SK-N-SH (cell line): Measurements from ENCODE around the gene ILDR1. TPM values are rescaled to one million over a fixed set of nuclear protein-coding genes. Genes with fewer than 3 reads are reported as not detected.

Experiments
- CTCF ChIA-PET: fragments of 300-600, 350-600 bp; formaldehyde crosslinking; extraction: SDS; loops from one replicate; lab custom pipeline; 2021; lab: Yijun Ruan, JAX
- POLR2A ChIA-PET: fragments of 350-600 bp; sonication (Branson Sonifier 250); formaldehyde crosslinking; extraction: SDS; loops from one replicate; lab custom pipeline; 2020; ENCODE audit warnings: antibody characterized with exemption, inconsistent platforms; lab: Yijun Ruan, JAX
- DNase-seq: peaks from one replicate; pipeline ENCODE4 v3.0.0; 2012
- H2AFZ ChIP-seq: fragments of 200-600 bp; sonication (generic); 2 replicates; pipeline ENCODE4 v1.8.1; 2016; ENCODE audit warnings: antibody characterized with exemption, mild to moderate bottlenecking, low read depth
- H3F3A ChIP-seq: fragments of 200-600 bp; sonication (generic); replicated peaks from 2 replicates; pipeline ENCODE3; 2016; ENCODE audit warnings: antibody characterized with exemption, mild to moderate bottlenecking; ENCODE audit not compliant: insufficient read depth
- H3K27ac ChIP-seq, 2 experiments: fragments of 200-500 bp in 1 of 2; fragments of 200-600 bp in 1 of 2; sonication (Bioruptor generic) in 1 of 2; sonication (generic), shearing (Covaris generic) in 1 of 2; 2 replicates each; pipeline versions ENCODE4 v1.5.1 to v1.6.1; 2014 to 2016; ENCODE audit warnings: low read depth in 2 of 2, inconsistent platforms in 1 of 2, low read length in 1 of 2, mild to moderate bottlenecking in 1 of 2, mixed read lengths in 1 of 2
- H3K27me3 ChIP-seq: fragments of 200-600 bp; sonication (generic), shearing (Covaris generic); 2 replicates; pipeline ENCODE4 v1.6.1; 2016; ENCODE audit warnings: mixed run types; ENCODE audit not compliant: insufficient read depth
- H3K36me3 ChIP-seq, 2 experiments: fragments of 200-500 bp in 1 of 2; fragments of 200-600 bp in 1 of 2; sonication (Bioruptor generic) in 1 of 2; sonication (generic) in 1 of 2; replicated peaks in 1 of 2; 2 replicates each; pipeline versions ENCODE3 to v1.5.1; 2014 to 2016; ENCODE audit warnings: low read length in 1 of 2, mild to moderate bottlenecking in 1 of 2; ENCODE audit not compliant: insufficient read depth in 2 of 2, control insufficient read depth in 1 of 2
- H3K4me1 ChIP-seq, 2 experiments: fragments of 200-500 bp in 1 of 2; fragments of 200-600 bp in 1 of 2; sonication (Bioruptor generic) in 1 of 2; sonication (generic), shearing (Covaris generic) in 1 of 2; 2 replicates each; pipeline versions ENCODE4 v1.5.1 to v1.6.1; 2014 to 2016; ENCODE audit warnings: low read depth in 1 of 2, low read length in 1 of 2, mixed run types in 1 of 2; ENCODE audit not compliant: insufficient read depth in 2 of 2, control insufficient read depth in 1 of 2
- H3K4me2 ChIP-seq: fragments of 200-600 bp; sonication (generic), shearing (Covaris generic); 2 replicates; pipeline ENCODE4 v1.6.1; 2017; ENCODE audit warnings: mixed run types
- H3K4me3 ChIP-seq, 2 experiments: fragments of 200-500 bp in 1 of 2; fragments of 200-600 bp in 1 of 2; sonication (Bioruptor generic) in 1 of 2; sonication (generic), shearing (Covaris generic) in 1 of 2; 2 replicates each; pipeline versions ENCODE4 v1.5.1 to v1.8.1; 2014 to 2016; ENCODE audit warnings: low read depth in 2 of 2, inconsistent platforms in 1 of 2, low read length in 1 of 2, mild to moderate bottlenecking in 1 of 2, mixed read lengths in 1 of 2, moderate library complexity in 1 of 2
- H3K79me2 ChIP-seq: fragments of 200-600 bp; sonication (generic); 2 replicates; pipeline ENCODE4 v1.8.1; 2017; ENCODE audit warnings: mild to moderate bottlenecking; ENCODE audit not compliant: insufficient read depth
- H3K9ac ChIP-seq: fragments of 200-600 bp; sonication (generic); 2 replicates; pipeline ENCODE4 v1.6.1; 2017; ENCODE audit warnings: mixed run types
- H3K9me2 ChIP-seq: fragments of 200-600 bp; sonication (generic); 2 replicates; pipeline ENCODE4 v1.6.1; 2017; ENCODE audit warnings: mixed run types
- H3K9me3 ChIP-seq: fragments of 200-600 bp; sonication (generic); 2 replicates; pipeline ENCODE4 v1.6.1; 2017; ENCODE audit warnings: mixed run types, mild to moderate bottlenecking, moderate library complexity
- H4K20me1 ChIP-seq: fragments of 200-600 bp; sonication (generic); 2 replicates; pipeline ENCODE4 v1.6.1; 2017; ENCODE audit warnings: mild to moderate bottlenecking, mixed run types; ENCODE audit not compliant: insufficient read depth
- CHD2 ChIP-seq: fragments of 150-350 bp; IDR thresholded peaks from 2 replicates; pipeline ENCODE4 v1.6.1; 2018; ENCODE audit warnings: low read length; ENCODE audit not compliant: partially characterized antibody
- ELF1 ChIP-seq: IDR thresholded peaks from 2 replicates; pipeline ENCODE4 v1.4.0; 2012
- FOSL2 ChIP-seq: IDR thresholded peaks from 2 replicates; pipeline ENCODE4 v1.4.0; 2012; ENCODE audit warnings: low read depth, mild to moderate bottlenecking, moderate library complexity, borderline replicate concordance
- FOXJ3 ChIP-seq: sonication (generic); formaldehyde crosslinking; IDR thresholded peaks from 2 replicates; pipeline ENCODE4 v1.5.1; 2020; ENCODE audit warnings: mild to moderate bottlenecking, missing genetic modification reagents
- FOXM1 ChIP-seq: IDR thresholded peaks from 2 replicates; pipeline ENCODE4 v1.4.0; 2012; ENCODE audit warnings: low read depth, mild to moderate bottlenecking
- GATA2 ChIP-seq: sonication (generic); formaldehyde crosslinking; IDR thresholded peaks from 2 replicates; pipeline ENCODE4 v1.5.0; 2020; ENCODE audit warnings: mild to moderate bottlenecking, missing genetic modification reagents
- NFIC ChIP-seq: IDR thresholded peaks from 2 replicates; pipeline ENCODE4 v1.4.0; 2012; ENCODE audit warnings: borderline replicate concordance
- NRF1 ChIP-seq: IDR thresholded peaks from 2 replicates; pipeline ENCODE4 v1.6.1; 2012; ENCODE audit warnings: low read depth, mild to moderate bottlenecking, low read length
- PBX3 ChIP-seq: IDR thresholded peaks from 2 replicates; pipeline ENCODE4; 2012
- POLR2AphosphoS5 ChIP-seq: IDR thresholded peaks from 2 replicates; pipeline ENCODE4 v1.6.1; 2012; ENCODE audit warnings: low read depth, low read length
- RAD21 ChIP-seq: IDR thresholded peaks from 2 replicates; pipeline ENCODE4 v1.6.1; 2012; ENCODE audit warnings: mild to moderate bottlenecking, low read length
- RCOR1 ChIP-seq: fragments of 150-350 bp; IDR thresholded peaks from 2 replicates; pipeline ENCODE4 v1.6.1; 2017; ENCODE audit warnings: antibody characterized with exemption, low read length
- RFX5 ChIP-seq: IDR thresholded peaks from 2 replicates; pipeline ENCODE4 v1.6.1; 2012; ENCODE audit warnings: mild to moderate bottlenecking, improper control_type of control experiment, low read length
- RXRA ChIP-seq: IDR thresholded peaks from 2 replicates; pipeline ENCODE4 v1.4.0; 2012; ENCODE audit warnings: low read depth, mild to moderate bottlenecking, borderline replicate concordance
- SIN3A ChIP-seq: IDR thresholded peaks from 2 replicates; pipeline ENCODE4 v1.6.1; 2012; ENCODE audit warnings: low read depth, mild to moderate bottlenecking, low read length, moderate library complexity, borderline replicate concordance
- TAF1 ChIP-seq: IDR thresholded peaks from 2 replicates; pipeline ENCODE4 v1.6.1; 2012; ENCODE audit warnings: low read depth, mild to moderate bottlenecking, low read length, moderate library complexity, borderline replicate concordance
- TCF12 ChIP-seq: IDR thresholded peaks from 2 replicates; pipeline ENCODE4 v1.4.0; 2012
- YY1 ChIP-seq: IDR thresholded peaks from 2 replicates; pipeline ENCODE4 v1.4.0; 2012; ENCODE audit warnings: low read depth, mild to moderate bottlenecking
- WGBS: methylation state at CpG from one replicate; pipeline ENCODE4 v1.1.6; 2017; ENCODE audit warnings: low lambda C conversion rate; 5-methylcytosine and 5-hydroxymethylcytosine counted together
- polyA plus RNA-seq, 3 experiments: library from polyadenylated mRNA; depleted of rRNA; stranded (reverse); fragments of >200 nt; gene quantifications; 2 replicates each; pipeline ENCODE4 v1.2.3, GENCODE V29; 2012
- TF ChIP-seq, protein P1 (sequence below): IDR thresholded peaks from 2 replicates; pipeline ENCODE4 v1.6.1; 2012; ENCODE audit warnings: mild to moderate bottlenecking, low read depth, low read length, moderate library complexity
- TF ChIP-seq, protein P2 (sequence below): fragments of 150-350 bp; IDR thresholded peaks from 2 replicates; pipeline ENCODE4 v1.6.1; 2017; ENCODE audit warnings: antibody characterized with exemption, low read length, low read depth, borderline replicate concordance
- TF ChIP-seq, protein P3 (sequence below): IDR thresholded peaks from 2 replicates; pipeline ENCODE4 v1.4.0; 2012; ENCODE audit warnings: low read depth
- TF ChIP-seq, protein P4 (sequence below): IDR thresholded peaks from 2 replicates; pipeline ENCODE4 v1.4.0; 2012; ENCODE audit warnings: low read depth, borderline replicate concordance

Gene ILDR1
- polyA plus RNA-seq, 1 of the 3 experiments (the other 2 are of a cell fraction): 0.02 TPM

GRCh38 chr3:122003112-122003511 is 18.9 kb downstream of the ILDR1 start (continued):
- TF ChIP-seq, protein P1, sequence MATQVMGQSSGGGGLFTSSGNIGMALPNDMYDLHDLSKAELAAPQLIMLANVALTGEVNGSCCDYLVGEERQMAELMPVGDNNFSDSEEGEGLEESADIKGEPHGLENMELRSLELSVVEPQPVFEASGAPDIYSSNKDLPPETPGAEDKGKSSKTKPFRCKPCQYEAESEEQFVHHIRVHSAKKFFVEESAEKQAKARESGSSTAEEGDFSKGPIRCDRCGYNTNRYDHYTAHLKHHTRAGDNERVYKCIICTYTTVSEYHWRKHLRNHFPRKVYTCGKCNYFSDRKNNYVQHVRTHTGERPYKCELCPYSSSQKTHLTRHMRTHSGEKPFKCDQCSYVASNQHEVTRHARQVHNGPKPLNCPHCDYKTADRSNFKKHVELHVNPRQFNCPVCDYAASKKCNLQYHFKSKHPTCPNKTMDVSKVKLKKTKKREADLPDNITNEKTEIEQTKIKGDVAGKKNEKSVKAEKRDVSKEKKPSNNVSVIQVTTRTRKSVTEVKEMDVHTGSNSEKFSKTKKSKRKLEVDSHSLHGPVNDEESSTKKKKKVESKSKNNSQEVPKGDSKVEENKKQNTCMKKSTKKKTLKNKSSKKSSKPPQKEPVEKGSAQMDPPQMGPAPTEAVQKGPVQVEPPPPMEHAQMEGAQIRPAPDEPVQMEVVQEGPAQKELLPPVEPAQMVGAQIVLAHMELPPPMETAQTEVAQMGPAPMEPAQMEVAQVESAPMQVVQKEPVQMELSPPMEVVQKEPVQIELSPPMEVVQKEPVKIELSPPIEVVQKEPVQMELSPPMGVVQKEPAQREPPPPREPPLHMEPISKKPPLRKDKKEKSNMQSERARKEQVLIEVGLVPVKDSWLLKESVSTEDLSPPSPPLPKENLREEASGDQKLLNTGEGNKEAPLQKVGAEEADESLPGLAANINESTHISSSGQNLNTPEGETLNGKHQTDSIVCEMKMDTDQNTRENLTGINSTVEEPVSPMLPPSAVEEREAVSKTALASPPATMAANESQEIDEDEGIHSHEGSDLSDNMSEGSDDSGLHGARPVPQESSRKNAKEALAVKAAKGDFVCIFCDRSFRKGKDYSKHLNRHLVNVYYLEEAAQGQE: no peak
- TF ChIP-seq SIN3A: no peak

DNA sequence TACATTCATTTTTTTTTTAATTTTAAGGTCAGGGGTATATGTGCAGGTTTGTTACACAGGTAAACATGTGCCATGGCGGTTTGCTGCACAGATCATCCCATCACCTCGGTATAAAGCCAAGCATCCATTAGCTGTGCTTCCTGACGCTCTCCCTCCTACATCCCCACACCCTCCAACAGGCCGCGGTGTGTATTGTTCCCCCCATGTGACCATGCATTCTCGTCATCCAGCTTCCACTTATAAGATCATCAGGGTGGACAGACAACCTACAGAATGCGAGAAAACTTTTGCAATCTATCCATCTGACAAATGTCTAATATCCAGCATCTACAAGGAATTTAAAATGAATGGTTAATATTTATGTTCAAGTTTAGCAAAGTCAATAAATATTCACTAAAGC is 19.4 kb downstream of the ILDR1 start:
- WGBS: 29% methylated on average over 7 of the region's 7 CpGs

More for the DNA sequence above, 19.4 kb downstream of the ILDR1 start:
- H4K20me1 ChIP-seq: no peaks in the 10 kb centered on the region
- H3K27me3 ChIP-seq: no peaks in the 10 kb centered on the region
- no peaks in the 10 kb centered on the region for H3K79me2 ChIP-seq
- H3K27ac ChIP-seq: no peak overlapping the region
- peaks cover 0 to 8% of the 10 kb centered on the region in 2 experiments; a peak in 1 of 4 replicates for H3K4me1 ChIP-seq
- no peak for TF ChIP-seq RFX5
- TF ChIP-seq FOSL2: no peak
- TF ChIP-seq, protein P2, sequence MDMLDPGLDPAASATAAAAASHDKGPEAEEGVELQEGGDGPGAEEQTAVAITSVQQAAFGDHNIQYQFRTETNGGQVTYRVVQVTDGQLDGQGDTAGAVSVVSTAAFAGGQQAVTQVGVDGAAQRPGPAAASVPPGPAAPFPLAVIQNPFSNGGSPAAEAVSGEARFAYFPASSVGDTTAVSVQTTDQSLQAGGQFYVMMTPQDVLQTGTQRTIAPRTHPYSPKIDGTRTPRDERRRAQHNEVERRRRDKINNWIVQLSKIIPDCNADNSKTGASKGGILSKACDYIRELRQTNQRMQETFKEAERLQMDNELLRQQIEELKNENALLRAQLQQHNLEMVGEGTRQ: no peak
- TF ChIP-seq GATA2 (CRISPR knock-in tag): no peak
- TF ChIP-seq NRF1: no peak
- TF ChIP-seq, protein P3, sequence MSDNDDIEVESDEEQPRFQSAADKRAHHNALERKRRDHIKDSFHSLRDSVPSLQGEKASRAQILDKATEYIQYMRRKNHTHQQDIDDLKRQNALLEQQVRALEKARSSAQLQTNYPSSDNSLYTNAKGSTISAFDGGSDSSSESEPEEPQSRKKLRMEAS: no peak
- TF ChIP-seq CHD2: no peak
- TF ChIP-seq TCF12: no peak
- no peak for TF ChIP-seq TAF1
- no peak for TF ChIP-seq FOXJ3
- TF ChIP-seq ELF1: no peak
- no peak for TF ChIP-seq POLR2AphosphoS5
- no peak for TF ChIP-seq RXRA
- no peak for TF ChIP-seq FOXM1
- TF ChIP-seq, protein P4, sequence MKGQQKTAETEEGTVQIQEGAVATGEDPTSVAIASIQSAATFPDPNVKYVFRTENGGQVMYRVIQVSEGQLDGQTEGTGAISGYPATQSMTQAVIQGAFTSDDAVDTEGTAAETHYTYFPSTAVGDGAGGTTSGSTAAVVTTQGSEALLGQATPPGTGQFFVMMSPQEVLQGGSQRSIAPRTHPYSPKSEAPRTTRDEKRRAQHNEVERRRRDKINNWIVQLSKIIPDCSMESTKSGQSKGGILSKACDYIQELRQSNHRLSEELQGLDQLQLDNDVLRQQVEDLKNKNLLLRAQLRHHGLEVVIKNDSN: no peak
- TF ChIP-seq RCOR1: no peak
- TF ChIP-seq YY1: no peak
- no peak for TF ChIP-seq PBX3
- TF ChIP-seq NFIC: no peak
- TF ChIP-seq RAD21: no peak
- TF ChIP-seq, all 33 proteins: peak for 0
- Histone ChIP-seq H3K9me3 (no peaks in the 10 kb centered on the region), H3K4me3 (no peak overlapping the region), H3K36me3 (no peaks in the 10 kb centered on the region), H2AFZ (no peak overlapping the region), H3K4me2 (no peak overlapping the region), H3F3A (peaks cover 4% of the 10 kb centered on the region), H3K9me2 (no peaks in the 10 kb centered on the region), H3K9ac (no peak overlapping the region)
- ChIA-PET CTCF (interaction anchor here (1.3 kb wide), 1 partner anchor 10 kb away, joined by 3 read pairs; no protein-coding TSS in a partner anchor), POLR2A (no interaction called here)
- DNase-seq: no peak
